Measurements from ENCODE around the gene NOX4.

DNA sequence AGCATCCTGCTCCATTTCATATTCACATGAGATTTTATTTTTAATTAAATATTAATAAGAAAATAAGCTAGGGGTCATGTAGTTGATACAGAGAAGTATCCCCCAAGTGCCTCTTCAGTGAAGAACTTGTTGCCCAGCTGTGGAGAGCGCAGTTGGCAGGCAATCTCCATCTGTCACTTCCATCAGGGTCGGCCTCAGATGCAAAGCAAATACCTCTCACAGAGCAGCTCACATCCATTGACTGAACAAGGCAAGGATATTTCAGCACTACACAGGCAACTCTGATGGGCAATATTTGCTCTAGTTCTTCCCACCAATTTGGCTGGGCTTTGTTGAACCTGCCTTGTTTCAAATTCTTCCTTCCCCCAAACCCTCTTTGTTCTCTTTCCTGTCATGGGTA is 129.4 kb downstream of the NOX4 start:
- no peak for TF ChIP-seq ZNF207 (IDR thresholded peaks at IDR 0.05; ENCODE audit: borderline replicate concordance)
- no peak for TF ChIP-seq FOXM1 (IDR thresholded peaks at IDR 0.05; ENCODE audit: low read depth, low read length)
- TF ChIP-seq, protein P1, sequence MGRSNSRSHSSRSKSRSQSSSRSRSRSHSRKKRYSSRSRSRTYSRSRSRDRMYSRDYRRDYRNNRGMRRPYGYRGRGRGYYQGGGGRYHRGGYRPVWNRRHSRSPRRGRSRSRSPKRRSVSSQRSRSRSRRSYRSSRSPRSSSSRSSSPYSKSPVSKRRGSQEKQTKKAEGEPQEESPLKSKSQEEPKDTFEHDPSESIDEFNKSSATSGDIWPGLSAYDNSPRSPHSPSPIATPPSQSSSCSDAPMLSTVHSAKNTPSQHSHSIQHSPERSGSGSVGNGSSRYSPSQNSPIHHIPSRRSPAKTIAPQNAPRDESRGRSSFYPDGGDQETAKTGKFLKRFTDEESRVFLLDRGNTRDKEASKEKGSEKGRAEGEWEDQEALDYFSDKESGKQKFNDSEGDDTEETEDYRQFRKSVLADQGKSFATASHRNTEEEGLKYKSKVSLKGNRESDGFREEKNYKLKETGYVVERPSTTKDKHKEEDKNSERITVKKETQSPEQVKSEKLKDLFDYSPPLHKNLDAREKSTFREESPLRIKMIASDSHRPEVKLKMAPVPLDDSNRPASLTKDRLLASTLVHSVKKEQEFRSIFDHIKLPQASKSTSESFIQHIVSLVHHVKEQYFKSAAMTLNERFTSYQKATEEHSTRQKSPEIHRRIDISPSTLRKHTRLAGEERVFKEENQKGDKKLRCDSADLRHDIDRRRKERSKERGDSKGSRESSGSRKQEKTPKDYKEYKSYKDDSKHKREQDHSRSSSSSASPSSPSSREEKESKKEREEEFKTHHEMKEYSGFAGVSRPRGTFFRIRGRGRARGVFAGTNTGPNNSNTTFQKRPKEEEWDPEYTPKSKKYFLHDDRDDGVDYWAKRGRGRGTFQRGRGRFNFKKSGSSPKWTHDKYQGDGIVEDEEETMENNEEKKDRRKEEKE (IDR thresholded peaks at IDR 0.05): no peak
- no peak for TF ChIP-seq STAT1 (conservative IDR thresholded peaks at IDR 0.05)
- TF ChIP-seq, protein P2, sequence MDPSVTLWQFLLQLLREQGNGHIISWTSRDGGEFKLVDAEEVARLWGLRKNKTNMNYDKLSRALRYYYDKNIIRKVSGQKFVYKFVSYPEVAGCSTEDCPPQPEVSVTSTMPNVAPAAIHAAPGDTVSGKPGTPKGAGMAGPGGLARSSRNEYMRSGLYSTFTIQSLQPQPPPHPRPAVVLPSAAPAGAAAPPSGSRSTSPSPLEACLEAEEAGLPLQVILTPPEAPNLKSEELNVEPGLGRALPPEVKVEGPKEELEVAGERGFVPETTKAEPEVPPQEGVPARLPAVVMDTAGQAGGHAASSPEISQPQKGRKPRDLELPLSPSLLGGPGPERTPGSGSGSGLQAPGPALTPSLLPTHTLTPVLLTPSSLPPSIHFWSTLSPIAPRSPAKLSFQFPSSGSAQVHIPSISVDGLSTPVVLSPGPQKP (IDR thresholded peaks at IDR 0.05; ENCODE audit: low read depth, low read length): no peak
- no peak for TF ChIP-seq NFIC (IDR thresholded peaks at IDR 0.05; ENCODE audit: low read depth, low read length)
- no peak for TF ChIP-seq EGR1 (IDR thresholded peaks at IDR 0.05; ENCODE audit: borderline replicate concordance in 1 of 2, low read depth in 2 of 2, low read length in 2 of 2)
- TF ChIP-seq MXI1 (IDR thresholded peaks at IDR 0.05; ENCODE audit: low read depth, low read length): no peak
- no peak for TF ChIP-seq SUPT20H (IDR thresholded peaks at IDR 0.05; ENCODE audit: borderline replicate concordance, control insufficient read depth, low read depth, low read length)
- no peak for TF ChIP-seq ZNF24 (IDR thresholded peaks at IDR 0.05)
- TF ChIP-seq, protein P3, sequence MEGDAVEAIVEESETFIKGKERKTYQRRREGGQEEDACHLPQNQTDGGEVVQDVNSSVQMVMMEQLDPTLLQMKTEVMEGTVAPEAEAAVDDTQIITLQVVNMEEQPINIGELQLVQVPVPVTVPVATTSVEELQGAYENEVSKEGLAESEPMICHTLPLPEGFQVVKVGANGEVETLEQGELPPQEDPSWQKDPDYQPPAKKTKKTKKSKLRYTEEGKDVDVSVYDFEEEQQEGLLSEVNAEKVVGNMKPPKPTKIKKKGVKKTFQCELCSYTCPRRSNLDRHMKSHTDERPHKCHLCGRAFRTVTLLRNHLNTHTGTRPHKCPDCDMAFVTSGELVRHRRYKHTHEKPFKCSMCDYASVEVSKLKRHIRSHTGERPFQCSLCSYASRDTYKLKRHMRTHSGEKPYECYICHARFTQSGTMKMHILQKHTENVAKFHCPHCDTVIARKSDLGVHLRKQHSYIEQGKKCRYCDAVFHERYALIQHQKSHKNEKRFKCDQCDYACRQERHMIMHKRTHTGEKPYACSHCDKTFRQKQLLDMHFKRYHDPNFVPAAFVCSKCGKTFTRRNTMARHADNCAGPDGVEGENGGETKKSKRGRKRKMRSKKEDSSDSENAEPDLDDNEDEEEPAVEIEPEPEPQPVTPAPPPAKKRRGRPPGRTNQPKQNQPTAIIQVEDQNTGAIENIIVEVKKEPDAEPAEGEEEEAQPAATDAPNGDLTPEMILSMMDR (IDR thresholded peaks at IDR 0.05 in 2 of 3, conservative IDR thresholded peaks at IDR 0.05 in 1 of 3; ENCODE audit: control insufficient read depth in 2 of 3, extremely low read depth in 1 of 3, insufficient read depth in 1 of 3, low read depth in 3 of 3, low read length in 3 of 3): no peak
- no peak for TF ChIP-seq JUNB (IDR thresholded peaks at IDR 0.05)

Data from GM12878 (cell line).